Peyer's patch (tissue), 4 donors: ENCODE measurements around the gene PRKCZ.

Experiments
- CTCF ChIP-seq, 6 experiments: fragments of 450-650 bp in 4 of 6; fragments of 200-600 bp in 2 of 6; sonication (generic) in 1 of 6; IDR thresholded peaks; one replicate each; pipeline ENCODE4 v1.5.1; 2017 to 2019; ENCODE audit warnings: antibody characterized with exemption in 6 of 6, mild to moderate bottlenecking in 3 of 6, moderate library complexity in 1 of 6
- POLR2A ChIP-seq, 2 donors: fragments of 450-650 bp; IDR thresholded peaks; one replicate each; pipeline ENCODE4 v1.5.1; 2017; ENCODE audit warnings: antibody characterized with exemption in 2 of 2, mild to moderate bottlenecking in 2 of 2, moderate library complexity in 2 of 2

- TF ChIP-seq CTCF (IDR thresholded peaks at IDR 0.05) (no peak), POLR2A (IDR thresholded peaks at IDR 0.05) (no peak)
Measured at GRCh38 chr1:2115008-2115641, 64.9 kb downstream of the PRKCZ start.
